ENCODE measurements around the gene TAF1A. TPM values are rescaled to one million over a fixed set of nuclear protein-coding genes. Genes with fewer than 3 reads are reported as not detected.

Gene TAF1A
- total RNA-seq, 1 donor from 2014 or later: 7.5 TPM

DNA sequence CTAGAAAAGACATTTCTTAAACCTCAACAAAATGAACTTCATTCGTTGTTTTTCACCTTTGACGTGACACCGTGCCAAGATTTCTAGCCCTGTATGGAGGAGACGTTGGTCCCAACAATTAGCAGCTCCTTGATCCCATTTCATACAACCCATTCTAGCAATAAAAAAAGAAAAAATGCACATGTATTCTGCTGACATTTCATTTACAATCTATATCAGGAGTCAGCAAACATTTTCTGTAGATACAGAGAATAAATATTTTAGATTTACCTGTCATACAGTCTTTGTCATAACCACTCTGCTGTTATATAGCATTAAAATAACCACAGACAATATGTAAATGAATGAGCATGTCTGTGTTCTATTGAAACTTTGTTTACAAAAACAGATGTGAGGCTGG is 7.0 kb upstream of the TAF1A start:
- H3K36me3 ChIP-seq (ENCODE audit: insufficient read depth, low read length): no peaks in the 10 kb centered on the region
- no peak overlapping the region for H2AFZ ChIP-seq (ENCODE audit: low read depth, low read length)
- no peak overlapping the region for H3K9ac ChIP-seq (ENCODE audit: low read length)
- TF ChIP-seq EZH2 (IDR thresholded peaks at IDR 0.05; ENCODE audit: insufficient read depth, low read length): no peak
- TF ChIP-seq, protein P1, sequence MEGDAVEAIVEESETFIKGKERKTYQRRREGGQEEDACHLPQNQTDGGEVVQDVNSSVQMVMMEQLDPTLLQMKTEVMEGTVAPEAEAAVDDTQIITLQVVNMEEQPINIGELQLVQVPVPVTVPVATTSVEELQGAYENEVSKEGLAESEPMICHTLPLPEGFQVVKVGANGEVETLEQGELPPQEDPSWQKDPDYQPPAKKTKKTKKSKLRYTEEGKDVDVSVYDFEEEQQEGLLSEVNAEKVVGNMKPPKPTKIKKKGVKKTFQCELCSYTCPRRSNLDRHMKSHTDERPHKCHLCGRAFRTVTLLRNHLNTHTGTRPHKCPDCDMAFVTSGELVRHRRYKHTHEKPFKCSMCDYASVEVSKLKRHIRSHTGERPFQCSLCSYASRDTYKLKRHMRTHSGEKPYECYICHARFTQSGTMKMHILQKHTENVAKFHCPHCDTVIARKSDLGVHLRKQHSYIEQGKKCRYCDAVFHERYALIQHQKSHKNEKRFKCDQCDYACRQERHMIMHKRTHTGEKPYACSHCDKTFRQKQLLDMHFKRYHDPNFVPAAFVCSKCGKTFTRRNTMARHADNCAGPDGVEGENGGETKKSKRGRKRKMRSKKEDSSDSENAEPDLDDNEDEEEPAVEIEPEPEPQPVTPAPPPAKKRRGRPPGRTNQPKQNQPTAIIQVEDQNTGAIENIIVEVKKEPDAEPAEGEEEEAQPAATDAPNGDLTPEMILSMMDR (IDR thresholded peaks at IDR 0.05; ENCODE audit: insufficient read depth, low read depth, low read length): no peak
- no peak overlapping the region for H3K4me3 ChIP-seq (ENCODE audit: insufficient read depth, low read depth, low read length)
- Mint-ChIP-seq H3K9me3 (ENCODE audit: unreplicated experiment) (peaks cover 6% of the 10 kb centered on the region), H3K36me3 (ENCODE audit: low read depth, unreplicated experiment) (peaks cover 3% of the 10 kb centered on the region), H3K4me3 (ENCODE audit: unreplicated experiment) (no peak overlapping the region), H3K4me1 (ENCODE audit: low read depth, unreplicated experiment) (peaks cover 5% of the 10 kb centered on the region), H3K27me3 (ENCODE audit: low read depth, unreplicated experiment) (peaks cover 2% of the 10 kb centered on the region), H3K27ac (ENCODE audit: unreplicated experiment) (no peak overlapping the region)
- H3K27me3 ChIP-seq (ENCODE audit: insufficient read depth, low read length): no peaks in the 10 kb centered on the region
- no peak for DNase-seq (ENCODE audit: low read depth)
- peaks cover 3% of the 10 kb centered on the region for H3K4me1 ChIP-seq (ENCODE audit: insufficient read depth, low read length)
- no peaks in the 10 kb centered on the region for H4K20me1 ChIP-seq (ENCODE audit: insufficient read depth, low read length)
- no peak for FAIRE-seq
- no peaks in the 10 kb centered on the region for H3K9me3 ChIP-seq (ENCODE audit: insufficient read depth, low read depth, low read length)
- H3K79me2 ChIP-seq (ENCODE audit: insufficient read depth, low read length): no peaks in the 10 kb centered on the region
- no peak overlapping the region for H3K4me2 ChIP-seq (ENCODE audit: low read length)
- no peak overlapping the region for H3K27ac ChIP-seq (ENCODE audit: low read depth, low read length)

DNA sequence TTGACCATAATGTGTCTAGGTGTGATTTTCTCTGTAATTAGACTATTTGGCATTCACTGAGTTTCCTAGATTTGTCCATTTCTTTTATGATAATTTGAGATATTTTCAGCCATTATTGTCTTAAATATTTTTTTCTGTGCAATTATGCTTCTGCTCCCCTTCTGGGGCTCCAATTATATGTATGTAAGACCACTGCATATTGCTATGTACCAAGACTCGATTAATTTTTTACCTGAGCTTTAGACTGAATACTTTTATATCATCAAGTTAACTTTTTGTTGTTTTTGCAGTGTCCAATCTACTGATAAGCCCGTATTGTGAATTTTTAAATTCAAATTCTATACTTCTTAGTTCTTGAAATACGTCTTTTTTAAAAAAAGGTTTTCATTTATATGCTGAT is 5.1 kb upstream of the TAF1A start:
- H3K9me3 Mint-ChIP-seq (ENCODE audit: unreplicated experiment): peaks cover 6% of the 10 kb centered on the region
- H3K27me3 Mint-ChIP-seq (ENCODE audit: low read depth, unreplicated experiment): peaks cover 2% of the 10 kb centered on the region
- no peak overlapping the region for H2AFZ ChIP-seq (ENCODE audit: low read depth, low read length)
- H4K20me1 ChIP-seq (ENCODE audit: insufficient read depth, low read length): no peaks in the 10 kb centered on the region
- no peak overlapping the region for H3K4me3 Mint-ChIP-seq (ENCODE audit: unreplicated experiment)
- DNase-seq (ENCODE audit: low read depth): no peak
- no peaks in the 10 kb centered on the region for H3K27me3 ChIP-seq (ENCODE audit: insufficient read depth, low read length)
- no peak for TF ChIP-seq EZH2 (IDR thresholded peaks at IDR 0.05; ENCODE audit: insufficient read depth, low read length)
- TF ChIP-seq, protein P1 (IDR thresholded peaks at IDR 0.05; ENCODE audit: insufficient read depth, low read depth, low read length): no peak
- H3K27ac Mint-ChIP-seq (ENCODE audit: unreplicated experiment): no peak overlapping the region
- H3K36me3 Mint-ChIP-seq (ENCODE audit: low read depth, unreplicated experiment): peaks cover 3% of the 10 kb centered on the region
- no peaks in the 10 kb centered on the region for H3K79me2 ChIP-seq (ENCODE audit: insufficient read depth, low read length)
- H3K4me3 ChIP-seq (ENCODE audit: insufficient read depth, low read depth, low read length): no peak overlapping the region
- no peak overlapping the region for H3K4me2 ChIP-seq (ENCODE audit: low read length)
- no peaks in the 10 kb centered on the region for H3K9me3 ChIP-seq (ENCODE audit: insufficient read depth, low read depth, low read length)
- H3K4me1 ChIP-seq (ENCODE audit: insufficient read depth, low read length): peaks cover 9% of the 10 kb centered on the region
- no peak for FAIRE-seq
- H3K4me1 Mint-ChIP-seq (ENCODE audit: low read depth, unreplicated experiment): peaks cover 11% of the 10 kb centered on the region
- H3K27ac ChIP-seq (ENCODE audit: low read depth, low read length): no peak overlapping the region
- H3K36me3 ChIP-seq (ENCODE audit: insufficient read depth, low read length): no peaks in the 10 kb centered on the region
- H3K9ac ChIP-seq (ENCODE audit: low read length): no peak overlapping the region

DNA sequence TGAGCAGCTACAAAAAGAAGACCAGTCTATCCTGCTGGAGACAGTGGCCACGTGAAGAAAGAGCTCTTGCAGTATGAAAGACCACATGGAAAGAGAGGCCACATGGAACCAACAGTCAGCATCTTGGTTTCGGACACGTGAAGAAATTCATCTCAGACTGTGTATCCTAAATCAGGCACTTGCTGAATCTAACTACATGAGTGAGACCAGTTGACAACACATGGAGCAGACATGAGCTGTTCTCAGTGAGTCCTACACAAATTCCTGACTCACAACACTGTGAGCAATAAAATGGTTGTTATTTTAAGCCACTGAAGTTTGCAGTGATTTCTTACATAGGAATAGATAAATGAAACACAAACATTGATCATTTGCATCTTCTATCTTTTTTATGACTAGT is 2.4 kb upstream of the TAF1A start:
- no peak for FAIRE-seq
- Histone ChIP-seq H3K4me3 (ENCODE audit: insufficient read depth, low read depth, low read length) (no peak overlapping the region), H2AFZ (ENCODE audit: low read depth, low read length) (no peak overlapping the region), H3K27ac (ENCODE audit: low read depth, low read length) (no peak overlapping the region), H3K4me2 (ENCODE audit: low read length) (no peak overlapping the region), H3K36me3 (ENCODE audit: insufficient read depth, low read length) (peaks cover 2% of the 10 kb centered on the region), H3K4me1 (ENCODE audit: insufficient read depth, low read length) (peaks cover 14% of the 10 kb centered on the region), H3K9ac (ENCODE audit: low read length) (no peak overlapping the region), H4K20me1 (ENCODE audit: insufficient read depth, low read length) (no peaks in the 10 kb centered on the region), H3K27me3 (ENCODE audit: insufficient read depth, low read length) (no peaks in the 10 kb centered on the region), H3K9me3 (ENCODE audit: insufficient read depth, low read depth, low read length) (no peaks in the 10 kb centered on the region), H3K79me2 (ENCODE audit: insufficient read depth, low read length) (peaks cover 22% of the 10 kb centered on the region)
- TF ChIP-seq EZH2 (IDR thresholded peaks at IDR 0.05; ENCODE audit: insufficient read depth, low read length): no peak
- TF ChIP-seq, protein P1 (IDR thresholded peaks at IDR 0.05; ENCODE audit: insufficient read depth, low read depth, low read length): no peak
- H3K4me1 Mint-ChIP-seq (ENCODE audit: low read depth, unreplicated experiment): peaks cover 20% of the 10 kb centered on the region
- no peak overlapping the region for H3K4me3 Mint-ChIP-seq (ENCODE audit: unreplicated experiment)
- H3K27me3 Mint-ChIP-seq (ENCODE audit: low read depth, unreplicated experiment): no peaks in the 10 kb centered on the region
- peaks cover 6% of the 10 kb centered on the region for H3K9me3 Mint-ChIP-seq (ENCODE audit: unreplicated experiment)
- no peak for DNase-seq (ENCODE audit: low read depth)
- peaks cover 3% of the 10 kb centered on the region for H3K36me3 Mint-ChIP-seq (ENCODE audit: low read depth, unreplicated experiment)
- H3K27ac Mint-ChIP-seq (ENCODE audit: unreplicated experiment): no peak overlapping the region

All from astrocyte (in vitro differentiated cells and primary cell).